Right hindlimb (tissue), 1 donor: ENCODE results near the gene TRIP13.
"Not testable (repeated sequence)": the region's sequence is repeated elsewhere in the genome, so short reads cannot be mapped to it uniquely, and the experiment has no call there.

Experiments used
- DNase-seq: peaks from one replicate; pipeline ENCODE4 v3.0.0-alpha.2; 2018

TRIP13 gene, protein sequence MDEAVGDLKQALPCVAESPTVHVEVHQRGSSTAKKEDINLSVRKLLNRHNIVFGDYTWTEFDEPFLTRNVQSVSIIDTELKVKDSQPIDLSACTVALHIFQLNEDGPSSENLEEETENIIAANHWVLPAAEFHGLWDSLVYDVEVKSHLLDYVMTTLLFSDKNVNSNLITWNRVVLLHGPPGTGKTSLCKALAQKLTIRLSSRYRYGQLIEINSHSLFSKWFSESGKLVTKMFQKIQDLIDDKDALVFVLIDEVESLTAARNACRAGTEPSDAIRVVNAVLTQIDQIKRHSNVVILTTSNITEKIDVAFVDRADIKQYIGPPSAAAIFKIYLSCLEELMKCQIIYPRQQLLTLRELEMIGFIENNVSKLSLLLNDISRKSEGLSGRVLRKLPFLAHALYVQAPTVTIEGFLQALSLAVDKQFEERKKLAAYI

DNA sequence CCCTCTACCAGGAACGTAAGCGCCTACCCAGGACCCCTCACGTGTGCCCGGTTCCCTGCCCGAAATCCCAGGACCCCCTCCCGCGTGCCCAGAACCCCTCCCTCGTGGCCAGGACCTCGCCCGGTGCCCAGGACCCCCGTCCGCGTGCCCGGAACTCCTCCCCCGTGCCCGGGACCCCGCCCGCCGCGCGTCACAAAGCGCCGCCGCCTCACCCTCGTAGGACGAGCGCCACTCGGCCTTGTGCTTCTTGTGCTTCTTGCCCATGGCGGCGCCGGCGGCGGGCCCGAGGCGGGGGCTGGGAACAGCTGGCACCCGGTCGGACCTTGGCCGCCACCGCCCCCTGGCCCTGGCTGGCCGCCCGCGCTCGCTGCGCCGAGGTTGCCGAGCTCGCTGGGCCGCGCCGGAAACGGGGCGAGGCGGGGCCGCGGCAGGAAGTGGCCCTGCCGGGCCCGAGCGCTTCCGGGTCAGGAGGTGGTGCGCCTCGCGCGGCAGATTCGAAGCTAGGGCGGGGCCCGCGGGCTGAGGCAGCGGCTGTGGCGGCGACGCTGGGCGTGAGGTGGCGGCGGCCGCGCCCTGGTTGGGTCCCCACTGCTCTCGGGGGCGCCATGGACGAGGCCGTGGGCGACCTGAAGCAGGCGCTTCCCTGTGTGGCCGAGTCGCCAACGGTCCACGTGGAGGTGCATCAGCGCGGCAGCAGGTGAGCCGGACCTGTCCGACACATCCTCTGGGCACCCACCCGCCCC, at the start of gene TRIP13, which contains the start of gene BRD9:
Gene TRIP13, plus strand, starts transcription at position 491 of the 743 bp plus-strand sequence. Its CDS starts 115 bp downstream, at position 606.
Gene BRD9, minus strand, starts transcription at position 408 of the 743 bp plus-strand sequence. Its CDS starts 144 bp downstream, at position 264.
- DNase-seq: peak; percentile 91

DNA sequence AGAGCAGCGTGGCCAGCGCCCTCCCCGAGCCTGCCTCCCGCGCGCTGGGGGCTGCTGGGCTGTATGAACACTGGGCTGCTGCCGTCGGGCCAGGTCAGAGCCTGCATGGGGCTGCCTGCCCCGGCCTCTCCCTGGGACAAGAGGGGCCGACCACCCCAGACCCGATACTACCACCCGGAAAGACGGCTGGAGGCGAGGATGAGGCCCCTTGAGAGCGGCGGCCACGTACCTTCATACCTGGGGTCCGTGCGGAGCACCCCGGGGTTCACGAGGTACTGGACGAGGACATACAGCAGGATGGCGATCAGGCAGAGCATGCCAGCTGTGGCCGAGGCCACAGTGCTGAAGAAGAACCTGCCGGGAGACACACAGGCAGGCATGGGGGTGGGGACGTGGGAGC, 49.3 kb upstream of the TRIP13 start:
- DNase-seq: not testable (repeated sequence)

DNA sequence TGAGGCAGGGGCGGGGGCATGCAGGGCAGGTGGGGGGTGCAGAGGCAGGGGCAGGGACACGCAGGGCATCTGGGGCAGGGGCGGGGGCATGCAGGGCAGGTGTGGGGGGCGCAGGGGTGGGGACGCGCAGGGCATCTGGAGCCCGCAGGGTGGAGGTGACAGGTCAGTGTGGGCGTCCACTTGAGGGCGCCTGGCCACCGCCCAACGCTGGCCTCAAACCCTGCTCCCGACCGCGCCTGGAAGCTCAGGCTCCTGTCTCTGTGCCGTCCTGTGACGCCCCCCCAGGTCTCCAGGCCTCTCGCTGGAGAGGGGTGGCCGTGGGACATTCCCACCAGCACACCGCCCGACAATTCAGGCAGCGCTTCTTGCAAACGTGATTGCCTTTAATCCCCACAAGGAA, 48.8 kb upstream of the TRIP13 start:
- peak; percentile 19 for DNase-seq

DNA sequence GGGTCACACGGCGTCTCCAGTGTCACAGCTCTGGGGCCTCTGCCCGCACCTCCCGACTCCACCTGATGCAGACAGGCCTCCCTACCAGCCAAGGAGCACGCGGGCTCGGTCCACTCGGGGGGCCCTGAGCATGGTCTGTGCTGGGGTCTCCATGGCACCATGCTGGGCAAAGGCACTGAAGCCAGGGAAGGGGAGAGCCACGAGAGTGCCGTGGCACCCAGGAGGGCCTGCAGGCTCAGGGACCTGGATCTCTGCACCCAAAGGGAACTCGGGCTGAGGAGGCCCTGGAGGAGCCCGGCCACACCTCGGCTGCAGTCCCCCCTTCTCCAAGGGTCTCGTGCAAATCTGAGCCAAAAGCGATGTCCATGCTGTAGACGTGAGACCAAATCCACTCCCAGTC, 48.3 kb upstream of the TRIP13 start:
- DNase-seq: peak; percentile 15

DNA sequence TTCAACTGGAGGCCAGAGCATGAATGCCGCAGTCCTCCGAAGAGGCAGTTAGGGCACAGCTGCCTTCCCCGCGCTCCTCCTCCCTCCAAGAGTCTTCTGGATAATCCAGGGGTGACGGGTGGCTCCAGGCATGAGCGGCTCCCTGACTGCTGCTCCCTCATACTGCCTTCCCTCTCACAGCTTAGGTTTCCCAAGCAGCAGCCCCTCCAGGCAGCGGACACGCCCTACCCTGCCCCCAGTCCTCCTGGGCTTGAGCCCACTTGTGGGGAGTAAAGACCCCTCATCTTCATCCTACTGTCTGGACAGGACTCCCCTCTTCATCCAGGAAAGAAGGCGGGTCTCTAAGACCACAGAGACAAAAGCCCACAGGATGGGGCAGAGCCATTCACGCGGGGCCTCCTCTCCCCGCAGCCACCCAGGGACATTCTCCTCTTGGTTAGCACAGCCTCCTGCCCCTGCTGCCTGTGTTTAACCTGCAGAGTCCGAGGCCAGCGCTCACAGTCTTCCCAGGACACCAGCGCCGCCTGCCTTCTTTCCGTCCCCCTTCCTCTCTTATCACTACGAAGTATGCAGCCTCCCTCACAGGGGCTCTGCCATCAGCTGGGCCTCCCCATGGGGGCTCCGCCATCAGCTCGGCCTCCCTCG, 47.5 kb upstream of the TRIP13 start:
- peak; percentile 7 for DNase-seq

DNA sequence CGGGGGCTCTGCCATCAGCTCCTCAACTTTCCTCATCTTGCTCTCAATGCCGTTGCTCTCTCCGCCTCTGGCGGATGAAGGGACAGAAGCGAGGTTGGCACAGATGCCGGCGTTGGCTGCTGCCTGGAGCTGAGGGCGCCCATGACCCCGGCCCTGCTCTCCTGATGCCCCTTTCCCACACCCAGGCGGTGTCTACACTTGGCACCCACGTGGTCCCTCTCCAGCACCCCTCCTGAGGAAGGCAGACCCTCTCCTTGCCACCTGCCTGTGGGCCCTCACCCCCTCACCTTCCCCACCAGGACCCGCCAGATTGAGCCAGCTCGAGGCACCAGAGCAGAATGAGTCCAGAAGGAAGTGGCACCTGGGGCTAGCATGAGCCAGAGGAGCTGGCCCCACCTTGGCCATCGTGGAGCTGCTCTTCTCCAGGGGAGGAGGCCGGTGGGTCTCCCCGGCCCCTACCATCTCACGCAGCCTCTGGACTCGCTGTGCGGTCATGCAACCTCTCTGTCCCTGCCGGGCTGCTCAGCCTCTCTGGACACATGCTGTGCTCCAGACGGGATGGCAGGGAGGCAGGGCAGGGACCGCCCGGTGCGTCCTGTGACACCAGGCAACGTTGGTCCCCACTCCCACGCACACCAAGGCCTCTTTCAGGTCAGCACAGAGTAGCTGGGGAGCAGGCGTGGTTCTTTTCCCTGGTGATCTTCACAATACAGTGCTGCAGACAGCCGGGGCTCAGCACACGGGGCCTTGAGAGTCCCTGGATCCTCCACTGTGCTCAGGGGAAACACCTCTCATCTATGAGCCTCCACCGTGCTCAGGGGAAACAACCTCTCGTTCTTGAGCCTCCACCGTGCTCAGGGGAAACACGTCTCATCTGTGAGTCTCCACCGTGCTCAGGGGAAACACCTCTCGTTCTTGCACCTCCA, 46.7 kb upstream of the TRIP13 start:
- not testable (repeated sequence) for DNase-seq

DNA sequence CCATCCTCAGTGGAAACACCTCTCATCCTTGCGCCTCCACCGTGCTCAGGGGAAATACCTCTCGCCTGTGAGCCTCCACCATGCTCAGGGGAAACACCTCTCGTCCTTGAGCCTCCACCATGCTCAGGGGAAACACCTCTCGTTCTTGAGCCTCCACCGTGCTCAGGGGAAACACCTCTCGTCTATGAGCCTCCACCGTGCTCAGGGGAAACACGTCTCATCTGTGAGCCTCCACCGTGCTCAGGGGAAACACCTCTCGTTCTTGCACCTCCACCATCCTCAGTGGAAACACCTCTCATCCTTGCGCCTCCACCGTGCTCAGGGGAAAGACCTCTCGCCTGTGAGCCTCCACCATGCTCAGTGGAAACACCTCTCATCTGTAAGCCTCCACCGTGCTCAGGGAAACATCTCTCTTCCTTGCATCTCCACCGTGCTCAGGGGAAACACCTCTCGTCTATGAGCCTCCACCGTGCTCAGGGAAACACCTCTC, 46.0 kb upstream of the TRIP13 start:
- not testable (repeated sequence) for DNase-seq

DNA sequence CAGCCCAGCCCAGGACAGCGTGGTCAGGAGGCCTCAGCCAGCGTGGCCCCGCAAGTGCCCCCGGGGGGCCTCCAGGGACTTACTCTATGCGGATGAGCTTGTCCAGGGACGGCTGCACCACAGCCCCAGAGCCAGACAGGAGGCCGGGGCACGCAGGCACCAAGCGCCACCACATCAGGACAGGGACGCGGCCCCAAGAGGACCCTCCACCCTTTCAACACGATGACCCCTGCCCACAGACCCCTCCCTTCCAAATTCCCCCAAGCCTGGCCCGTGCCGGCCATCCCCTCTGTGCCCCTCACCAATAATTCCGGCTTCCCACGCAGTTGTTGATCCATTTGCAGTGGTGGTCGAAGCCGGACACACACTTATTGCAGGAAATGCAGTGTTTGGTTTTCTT, 45.5 kb upstream of the TRIP13 start:
- not testable (repeated sequence) for DNase-seq

DNA sequence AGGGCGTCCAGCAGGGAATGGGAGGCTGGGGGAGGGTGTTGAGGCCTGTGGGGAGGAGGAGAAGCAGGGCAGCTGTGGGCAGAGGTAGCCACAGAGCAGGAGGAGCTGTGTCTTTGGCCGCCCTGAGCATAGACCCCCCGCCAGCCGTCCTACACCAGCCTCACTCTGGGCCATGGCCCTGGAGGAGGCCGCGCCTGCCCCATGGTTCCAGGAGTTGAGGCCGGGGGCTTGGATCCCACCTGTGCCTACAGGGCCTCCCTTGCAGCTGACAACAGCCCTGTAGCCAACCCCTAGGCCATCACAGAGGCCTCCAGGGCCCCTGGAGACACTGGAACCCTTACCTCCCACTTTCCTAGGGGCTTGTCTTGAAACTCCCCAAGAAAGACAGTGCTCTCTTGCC, 44.9 kb upstream of the TRIP13 start:
- DNase-seq: not testable (repeated sequence)

DNA sequence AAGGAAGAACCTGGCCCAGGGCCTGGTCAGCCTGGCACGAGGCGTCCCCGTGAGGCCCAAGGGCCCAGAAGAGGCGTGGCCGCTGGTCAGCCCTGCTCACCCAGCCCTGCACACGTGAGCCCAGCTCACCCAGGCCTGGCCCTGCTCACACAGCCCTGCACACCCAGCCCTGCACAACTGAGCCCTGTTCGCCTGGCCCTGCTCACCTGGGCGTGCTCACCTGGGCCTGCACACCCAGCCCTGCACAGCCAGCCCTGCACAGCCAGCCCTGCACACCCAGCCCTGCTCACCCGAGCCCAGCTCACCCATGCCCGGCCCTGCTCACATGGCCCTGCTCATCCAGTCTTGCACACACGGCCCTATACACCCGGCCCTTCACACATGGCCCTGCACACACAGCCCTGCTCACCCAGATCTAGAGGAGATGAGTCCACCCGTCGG, 44.0 kb upstream of the TRIP13 start:
- no peak for DNase-seq

DNA sequence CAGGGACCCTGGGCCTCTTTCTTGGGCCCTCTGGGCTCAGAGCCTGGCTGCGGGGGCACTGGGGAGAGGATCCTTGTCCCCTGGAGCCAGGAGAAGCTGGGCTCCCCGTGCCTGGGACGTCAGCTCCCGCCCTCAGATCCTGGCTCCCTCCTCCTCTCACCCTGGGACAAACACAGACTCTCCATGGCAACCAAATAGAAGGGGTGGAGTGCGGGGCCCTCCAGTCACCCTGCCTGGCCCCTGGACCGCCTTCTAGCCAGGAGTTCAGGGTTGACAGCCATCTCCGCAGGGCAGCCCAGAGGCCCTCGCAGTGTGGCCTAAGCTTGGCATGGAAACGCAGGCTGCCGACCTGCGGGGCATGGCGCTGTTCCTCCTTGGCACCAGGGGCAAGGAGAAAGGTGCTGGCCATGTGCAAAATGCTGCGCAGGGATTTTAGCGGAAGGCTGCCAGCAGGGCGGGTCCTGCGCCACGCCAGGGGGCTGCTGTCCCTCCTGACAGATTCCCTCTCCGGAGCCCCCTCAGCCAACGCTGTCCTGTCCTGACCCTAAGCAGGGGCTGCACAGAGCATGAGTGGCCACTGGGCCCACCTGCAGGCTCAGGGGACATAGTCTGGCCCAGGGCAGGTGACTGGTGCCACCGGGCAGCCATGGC, 42.9 kb upstream of the TRIP13 start:
- peak; percentile 71 for DNase-seq

DNA sequence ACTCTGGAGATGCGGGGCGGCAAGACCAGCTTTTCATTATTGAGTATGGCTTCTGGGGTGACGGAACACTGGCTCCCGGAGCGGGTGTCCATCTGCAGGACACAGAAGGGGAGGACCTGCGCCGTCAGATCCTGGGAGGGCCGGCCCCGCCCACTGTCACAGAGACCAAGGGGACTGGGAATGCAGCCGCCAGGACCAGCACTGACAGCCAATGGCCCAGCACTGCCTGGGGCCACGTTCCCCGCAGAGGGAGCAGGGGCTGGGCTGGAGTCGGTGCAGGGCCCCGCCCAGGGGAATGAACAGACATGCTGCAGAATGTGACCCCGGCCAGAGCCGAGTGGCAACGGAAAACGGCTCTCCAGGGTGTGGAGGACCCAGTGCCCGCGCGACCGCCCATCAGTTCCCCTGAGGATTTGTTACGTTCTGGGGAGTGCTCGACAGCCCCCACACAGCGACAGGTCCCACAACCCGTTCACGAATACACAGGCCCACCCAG, 42.1 kb upstream of the TRIP13 start, which contains the start of gene ZDHHC11:
Gene ZDHHC11, minus strand, starts transcription at position 476 of the 496 bp plus-strand sequence. Its CDS starts 384 bp downstream, at position 92.
- DNase-seq: no peak

DNA sequence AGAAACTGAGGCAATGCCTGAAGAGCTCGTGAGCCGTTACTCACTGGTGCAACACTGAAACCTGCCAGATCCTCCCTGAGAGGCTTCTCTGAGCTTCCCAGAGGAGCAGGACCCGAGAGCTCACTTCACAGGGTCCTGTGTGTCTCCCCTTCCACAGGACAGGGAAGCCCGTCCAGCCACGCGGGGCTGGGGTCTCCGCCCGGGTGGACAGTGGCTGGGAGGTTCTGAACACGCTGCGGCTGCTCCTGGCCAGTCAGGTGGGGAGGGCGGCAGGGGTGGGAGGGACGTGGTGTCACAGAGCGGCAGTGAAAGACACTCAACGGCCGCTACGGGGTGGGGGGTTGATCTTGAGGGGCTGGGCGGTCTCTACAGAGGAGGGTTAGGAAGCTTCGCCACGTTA, 41.6 kb upstream of the TRIP13 start:
- DNase-seq: no peak

DNA sequence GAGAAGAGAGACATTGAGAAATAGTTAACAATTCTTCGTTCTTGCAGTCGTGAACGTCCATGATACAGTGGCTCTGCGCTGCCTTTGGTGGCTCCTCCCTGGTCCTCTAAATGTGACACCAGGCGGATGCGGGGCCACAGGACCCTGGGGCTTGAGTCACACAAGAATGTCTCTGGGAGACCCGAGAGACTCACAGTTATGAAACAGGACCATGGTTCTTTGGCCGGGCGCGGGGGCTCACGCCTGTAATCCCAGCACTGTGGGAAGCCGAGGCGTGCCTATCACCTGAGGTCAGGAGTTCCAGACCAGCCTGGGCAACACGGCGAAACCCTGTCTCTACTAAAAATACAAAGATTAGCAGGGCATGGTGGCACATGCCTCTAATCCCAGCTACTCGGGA, 41.1 kb upstream of the TRIP13 start:
- DNase-seq: no peak

DNA sequence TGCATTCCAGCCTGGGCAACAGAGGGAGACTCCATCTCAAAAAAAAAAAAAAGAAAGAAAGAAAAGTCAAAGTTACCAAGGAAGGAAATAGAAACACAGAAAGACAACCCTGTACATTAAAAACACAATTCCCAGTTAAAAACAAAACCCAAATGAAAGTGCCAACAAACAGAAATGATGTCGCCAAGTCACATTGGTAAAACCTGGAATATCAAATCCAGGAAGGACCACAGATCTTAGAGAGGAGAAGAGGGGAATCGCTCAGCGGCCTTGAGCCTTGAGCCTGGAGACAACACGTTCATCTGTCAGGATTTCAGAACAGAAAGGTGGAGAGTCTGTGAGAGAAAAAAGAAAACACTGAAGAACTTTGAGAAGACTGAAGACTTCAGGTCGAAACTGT, 40.7 kb upstream of the TRIP13 start:
- no peak for DNase-seq

DNA sequence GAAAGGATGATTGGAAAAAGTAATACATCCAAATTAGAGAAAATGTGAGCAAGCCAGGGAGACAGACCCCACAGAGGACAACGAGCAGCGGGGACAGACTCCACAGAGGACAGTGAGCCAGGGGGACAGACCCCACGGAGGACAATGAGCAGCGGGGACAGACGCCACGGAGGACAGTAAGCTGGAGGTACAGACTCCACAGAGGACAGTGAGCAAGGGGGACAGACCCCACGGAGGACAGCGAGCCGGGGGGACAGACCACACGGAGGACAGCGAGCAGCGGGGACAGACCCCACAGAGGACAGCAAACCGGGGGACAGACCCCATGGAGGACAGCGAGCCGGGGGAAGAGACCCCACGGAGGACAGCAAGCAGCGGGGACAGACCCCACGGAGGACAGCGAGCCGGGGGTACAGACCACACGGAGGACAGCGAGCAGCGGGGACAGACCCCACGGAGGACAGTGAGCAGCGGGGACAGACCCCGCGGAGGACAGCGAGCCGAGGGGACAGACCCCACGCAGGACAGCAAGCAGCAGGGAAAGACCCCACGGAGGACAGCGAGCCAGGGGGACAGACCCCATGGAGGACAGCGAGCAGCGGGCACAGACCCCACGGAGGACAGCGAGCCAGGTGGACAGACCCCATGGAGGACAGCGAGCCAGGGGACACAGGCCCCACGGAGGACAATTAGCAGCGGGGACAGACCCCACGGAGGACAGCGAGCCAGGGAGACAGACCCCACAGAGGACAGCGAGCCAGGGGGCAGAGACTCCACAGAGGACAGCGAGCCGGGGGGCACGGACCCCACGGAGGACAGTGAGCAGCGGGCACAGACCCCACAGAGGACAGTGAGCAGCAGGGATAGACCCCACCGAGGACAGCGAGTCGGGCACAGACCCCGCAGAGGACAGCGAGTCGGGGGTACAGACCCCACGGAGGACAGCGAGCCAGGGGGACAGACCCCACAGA, 40.0 kb upstream of the TRIP13 start:
- DNase-seq: no peak

DNA sequence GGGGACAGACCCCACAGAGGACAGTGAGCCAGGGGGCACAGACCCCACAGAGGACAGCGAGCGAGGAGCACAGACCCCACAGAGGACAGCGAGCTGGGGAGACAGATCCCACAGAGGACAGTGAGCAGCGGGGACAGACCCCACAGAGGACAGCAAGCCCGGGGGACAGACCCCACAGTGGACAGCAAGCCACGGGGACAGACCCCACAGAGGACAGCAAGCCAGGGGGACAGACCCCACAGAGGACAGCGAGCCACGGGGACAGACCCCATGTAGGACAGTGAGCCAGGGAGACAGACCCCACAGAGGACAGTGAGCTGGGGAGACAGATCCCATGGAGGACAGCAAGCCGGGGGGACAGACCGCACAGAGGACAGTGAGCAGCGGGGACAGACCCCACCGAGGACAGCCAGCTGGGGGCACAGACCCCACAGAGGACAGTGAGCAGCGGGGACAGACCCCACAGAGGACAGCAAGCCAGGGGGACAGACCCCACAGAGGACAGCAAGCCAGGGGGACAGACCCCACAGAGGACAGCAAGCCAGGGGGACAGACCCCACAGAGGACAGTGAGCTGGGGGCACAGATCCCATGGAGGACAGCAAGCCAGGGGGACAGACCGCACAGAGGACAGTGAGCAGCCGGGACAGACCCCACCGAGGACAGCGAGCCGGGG, 39.1 kb upstream of the TRIP13 start:
- not testable (repeated sequence) for DNase-seq

DNA sequence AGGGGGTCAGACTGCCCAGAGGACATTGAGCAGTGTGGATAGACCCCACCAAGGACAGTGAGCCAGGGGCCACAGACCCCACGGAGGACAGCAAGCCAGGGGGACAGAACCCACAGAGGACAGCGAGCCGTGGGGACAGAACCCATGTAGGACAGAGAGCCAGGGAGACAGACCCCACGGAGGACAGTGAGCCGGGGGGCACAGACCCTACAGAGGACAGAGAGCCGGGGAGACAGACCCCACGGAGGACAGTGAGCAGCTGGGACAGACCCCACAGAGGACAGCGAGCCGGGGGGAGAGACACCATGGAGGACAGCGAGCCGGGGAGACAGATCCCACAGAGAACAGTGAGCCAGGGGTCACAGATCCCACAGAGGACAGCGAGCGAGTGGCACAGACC, 38.5 kb upstream of the TRIP13 start:
- DNase-seq: no peak
